K562 treated with DMSO at 1 percent for 48 hours (cell line): ENCODE data around the gene ADORA2B. TPM values are rescaled to one million over a fixed set of nuclear protein-coding genes. Genes with fewer than 3 reads are reported as not detected.

ENCODE experiments used
- total RNA-seq: library from RNA; unstranded; fragments of 300-600 nt; gene quantifications from 2 replicates; pipeline ENCODE4 v1.2.3, GENCODE V29; 2022; ENCODE audit warnings: low replicate concordance; ENCODE audit errors: extremely low read depth

Gene ADORA2B
- not detected in 2 replicates for total RNA-seq

GRCh38 chr17:15944759-15945526, at the start of gene ADORA2B:
TSS of gene ADORA2B (plus strand) at chr17:15945130. CDS start at chr17:15945249, 119 bp downstream.

GRCh38 chr17:15999141-15999973, 54.4 kb downstream of the ADORA2B start, which contains the start of the genes TTC19 and ZSWIM7:
TSS of gene TTC19 (plus strand) at chr17:15999824. CDS start at chr17:15999849, 25 bp downstream.
TSS of gene ZSWIM7 (minus strand) at chr17:15999704. CDS start at chr17:15999594, 110 bp downstream.

Other genes with a start within 250 kb of the ADORA2B start
- not detected in 2 replicates for gene ZNF286A, start 245.4 kb upstream of the ADORA2B start, total RNA-seq
- gene TBC1D26, start 212.8 kb upstream of the ADORA2B start, total RNA-seq: not detected in 2 replicates
- gene ZSWIM7, start 54.6 kb downstream of the ADORA2B start, total RNA-seq: not detected in 2 replicates
- gene TTC19, start 54.7 kb downstream of the ADORA2B start, total RNA-seq: not detected in 2 replicates